Adrenal gland (tissue), 12 donors: Measurements from ENCODE around the gene KHDRBS2. TPM values are rescaled to one million over a fixed set of nuclear protein-coding genes. Genes with fewer than 3 reads are reported as not detected.

Experiments used
- DNase-seq, 7 donors: peaks; one replicate each; pipeline ENCODE4 v3.0.0-alpha.2; 2019 to 2020
- H3K27ac ChIP-seq, 5 donors: fragments of 200-600 bp; sonication (generic) in 4 of 5; 1 replicate in 3 of 5; 2 replicates in 2 of 5; pipeline versions ENCODE4 v1.5.1 to v1.8.0; 2016 to 2020; ENCODE audit warnings: mild to moderate bottlenecking in 1 of 5
- H3K27me3 ChIP-seq: fragments of 200-600 bp; 2 replicates; pipeline ENCODE4 v1.8.0; 2021
- H3K36me3 ChIP-seq, 2 donors: fragments of 200-600 bp; replicated peaks in 1 of 2; 1 replicate in 1 of 2; 2 replicates in 1 of 2; pipeline versions ENCODE4 v1.5.1 to v1.8.0; 2018 to 2022
- H3K4me1 ChIP-seq, 2 donors: fragments of 200-600 bp; replicated peaks in 1 of 2; 1 replicate in 1 of 2; 2 replicates in 1 of 2; pipeline versions ENCODE4 v1.5.1 to v1.8.0; 2018 to 2021
- H3K4me3 ChIP-seq, 4 donors: fragments of 200-600 bp; sonication (generic) in 3 of 4; one replicate each; pipeline ENCODE4 v1.5.1; 2016 to 2018
- H3K9me3 ChIP-seq, 3 donors: fragments of 200-600 bp; sonication (generic) in 1 of 3; replicated peaks in 1 of 3; 1 replicate in 2 of 3; 2 replicates in 1 of 3; pipeline versions ENCODE4 v1.5.1 to v1.8.0; 2016 to 2021
- POLR2A ChIP-seq, 2 donors: fragments of 450-650 bp; IDR thresholded peaks; one replicate each; pipeline ENCODE4 v1.6.1; 2017; ENCODE audit warnings: antibody characterized with exemption in 2 of 2, mild to moderate bottlenecking in 2 of 2, moderate library complexity in 1 of 2
- WGBS, 4 donors: extraction: QIAGEN DNeasy Blood & Tissue Kit in 2 of 4; methylation state at CpG; one replicate each; pipeline versions ENCODE4 v1.1.5 to v1.1.7; 2013 to 2017; 5-methylcytosine and 5-hydroxymethylcytosine counted together
- intact Hi-C, 2 donors: fragments of 100-400 bp; cut with DNase I; formaldehyde crosslinking; loops; one replicate each; pipeline versions ENCODE4 v1.14.1 to v1.15.0; 2022 to 2023
- polyA plus RNA-seq, 3 donors: library from polyadenylated mRNA; stranded (reverse); fragments of 200-250 nt in 2 of 3; fragments of 350-450 nt in 1 of 3; fragmentation: Illumina TruSeq in 1 of 3; extraction: RNeasy Lipid Tissue Mini Kit (QIAGEN cat#74804) in 1 of 3; gene quantifications; one replicate each; pipeline ENCODE4 v1.2.3, GENCODE V29; 2013 to 2014
- total RNA-seq, 9 donors: library from RNA; depleted of rRNA in 4 of 9; stranded (reverse); fragments of >200 nt in 4 of 9; fragments of 120-200 nt in 1 of 9; fragmentation: NEBNext Ultra II Directional in 1 of 9; extraction: Animal tissue kit (Norgen Biotek cat#: 25700) in 1 of 9; gene quantifications; one replicate each; pipeline versions ENCODE4 v1.1.0 to v1.2.4, GENCODE V29; 2013 to 2023
- TF ChIP-seq, protein P1 (sequence below), 6 experiments: fragments of 450-650 bp in 4 of 6; fragments of 200-600 bp in 2 of 6; sonication (generic) in 1 of 6; IDR thresholded peaks; 1 replicate in 5 of 6; 2 replicates in 1 of 6; pipeline versions ENCODE4 v1.5.1 to v1.8.0; 2016 to 2021; ENCODE audit warnings: antibody characterized with exemption in 6 of 6, mild to moderate bottlenecking in 2 of 6, moderate library complexity in 1 of 6
- donor health status: healthy with polysubstance abuse.
- donor health status: Bipolar disorder and iron deficiency.
- donor health status: DM: yes; HTN: yes; CAD: no.
- donor health status: DM: no; HTN: no; CAD: no.
- donor health status: DM: no; HTN: no; CAD: no.
- donor health status: DM: yes; HTN: yes; CAD: no.

Gene KHDRBS2
- total and polyA plus RNA-seq, 12 donors: 0.42 to 4.7 (median 1.9) TPM

DNA sequence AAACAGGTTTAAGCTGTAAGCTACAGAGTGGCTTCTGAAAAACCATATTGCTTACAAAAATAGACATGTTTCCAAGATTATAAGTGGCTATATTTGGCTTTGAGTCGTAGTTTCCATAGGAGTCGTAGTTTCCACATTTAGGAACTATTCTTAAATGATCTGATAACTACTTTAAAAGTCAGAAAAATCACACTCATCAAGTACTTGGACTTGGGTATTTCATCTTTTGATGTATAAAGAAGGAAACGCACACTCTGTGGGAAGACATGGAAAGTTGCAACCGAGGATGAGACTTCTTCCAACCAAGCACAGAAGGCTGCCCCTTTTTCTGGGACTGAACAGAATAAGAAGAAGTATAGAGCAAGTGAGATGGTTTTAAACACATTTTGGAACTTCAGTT is 118.3 kb downstream of the KHDRBS2 start:
- H3K27ac ChIP-seq: no peak overlapping the region
- TF ChIP-seq, protein P1, sequence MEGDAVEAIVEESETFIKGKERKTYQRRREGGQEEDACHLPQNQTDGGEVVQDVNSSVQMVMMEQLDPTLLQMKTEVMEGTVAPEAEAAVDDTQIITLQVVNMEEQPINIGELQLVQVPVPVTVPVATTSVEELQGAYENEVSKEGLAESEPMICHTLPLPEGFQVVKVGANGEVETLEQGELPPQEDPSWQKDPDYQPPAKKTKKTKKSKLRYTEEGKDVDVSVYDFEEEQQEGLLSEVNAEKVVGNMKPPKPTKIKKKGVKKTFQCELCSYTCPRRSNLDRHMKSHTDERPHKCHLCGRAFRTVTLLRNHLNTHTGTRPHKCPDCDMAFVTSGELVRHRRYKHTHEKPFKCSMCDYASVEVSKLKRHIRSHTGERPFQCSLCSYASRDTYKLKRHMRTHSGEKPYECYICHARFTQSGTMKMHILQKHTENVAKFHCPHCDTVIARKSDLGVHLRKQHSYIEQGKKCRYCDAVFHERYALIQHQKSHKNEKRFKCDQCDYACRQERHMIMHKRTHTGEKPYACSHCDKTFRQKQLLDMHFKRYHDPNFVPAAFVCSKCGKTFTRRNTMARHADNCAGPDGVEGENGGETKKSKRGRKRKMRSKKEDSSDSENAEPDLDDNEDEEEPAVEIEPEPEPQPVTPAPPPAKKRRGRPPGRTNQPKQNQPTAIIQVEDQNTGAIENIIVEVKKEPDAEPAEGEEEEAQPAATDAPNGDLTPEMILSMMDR (IDR thresholded peaks at IDR 0.05): no peak
- TF ChIP-seq POLR2A (IDR thresholded peaks at IDR 0.05): no peak
- no peak for DNase-seq
- WGBS, 4 donors: 80 to 90% (median 84%) methylated on average over 4 of the region's 4 CpGs
- H3K4me3 ChIP-seq: no peak overlapping the region
- no peaks in the 10 kb centered on the region for H3K27me3 ChIP-seq
- H3K36me3 ChIP-seq: no peaks in the 10 kb centered on the region
- H3K4me1 ChIP-seq: no peaks in the 10 kb centered on the region
- intact Hi-C loops: no loop called here
- no peaks in the 10 kb centered on the region for H3K9me3 ChIP-seq

DNA sequence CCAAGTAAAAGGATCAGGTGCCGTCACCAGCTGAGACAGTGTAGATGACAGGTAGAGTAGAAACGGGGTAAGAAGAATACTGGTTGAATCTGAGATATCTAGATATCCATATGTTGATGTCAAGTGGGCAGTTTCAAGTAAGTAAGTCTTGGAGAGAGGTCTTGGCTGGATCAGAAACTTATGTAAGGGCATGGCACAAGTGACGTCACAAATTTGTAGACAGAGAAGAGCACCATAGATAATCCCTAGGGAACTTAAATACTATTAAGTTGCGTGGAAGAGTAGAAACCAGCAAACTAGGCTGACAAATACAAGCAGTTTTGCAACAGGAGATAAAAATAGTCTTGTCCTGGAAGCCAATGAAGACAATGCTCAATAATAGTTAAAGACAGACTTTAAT is 123.2 kb downstream of the KHDRBS2 start:
- no peaks in the 10 kb centered on the region for H3K36me3 ChIP-seq
- no peak overlapping the region for H3K27ac ChIP-seq
- H3K4me1 ChIP-seq: no peaks in the 10 kb centered on the region
- no peaks in the 10 kb centered on the region for H3K27me3 ChIP-seq
- TF ChIP-seq, protein P1 (IDR thresholded peaks at IDR 0.05): no peak
- no peak for TF ChIP-seq POLR2A (IDR thresholded peaks at IDR 0.05)
- no peak for DNase-seq
- H3K9me3 ChIP-seq: no peaks in the 10 kb centered on the region
- 82 to 91% (median 85%) methylated on average over 4 of the region's 4 CpGs for whole genome bisulfite sequencing, 4 donors
- intact Hi-C loops: no loop called here
- no peak overlapping the region for H3K4me3 ChIP-seq

DNA sequence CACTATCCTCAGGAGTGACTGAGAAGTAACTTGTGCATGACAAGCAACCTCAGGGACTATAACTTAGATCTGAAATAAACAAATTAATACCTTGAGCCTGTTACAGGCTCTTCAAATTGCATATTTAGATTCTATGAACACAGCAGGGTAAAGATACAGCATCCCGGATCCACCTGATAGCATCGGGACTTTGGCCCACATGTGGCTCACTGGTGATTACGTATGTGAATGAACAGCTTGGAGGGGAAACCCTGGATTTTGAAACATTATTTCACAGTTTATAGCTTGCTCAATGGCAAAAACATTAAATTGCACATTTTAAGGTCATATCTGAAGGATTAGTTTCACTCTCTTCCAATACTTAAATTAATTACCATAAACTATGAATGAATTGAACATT is 133.2 kb downstream of the KHDRBS2 start:
- no peak for TF ChIP-seq POLR2A (IDR thresholded peaks at IDR 0.05)
- TF ChIP-seq, protein P1 (IDR thresholded peaks at IDR 0.05): no peak
- Histone ChIP-seq H3K9me3 (no peaks in the 10 kb centered on the region), H3K4me3 (no peak overlapping the region), H3K27ac (no peak overlapping the region), H3K4me1 (no peaks in the 10 kb centered on the region), H3K27me3 (no peaks in the 10 kb centered on the region), H3K36me3 (no peaks in the 10 kb centered on the region)
- DNase-seq: no peak
- intact Hi-C loops: loop anchor here in 1 of 2 donors (10.0 kb wide), 1 partner anchor 348 kb away; no protein-coding TSS in a partner anchor
- 85 to 92% (median 90%) methylated on average over 3 of the region's 3 CpGs for WGBS, 4 donors

DNA sequence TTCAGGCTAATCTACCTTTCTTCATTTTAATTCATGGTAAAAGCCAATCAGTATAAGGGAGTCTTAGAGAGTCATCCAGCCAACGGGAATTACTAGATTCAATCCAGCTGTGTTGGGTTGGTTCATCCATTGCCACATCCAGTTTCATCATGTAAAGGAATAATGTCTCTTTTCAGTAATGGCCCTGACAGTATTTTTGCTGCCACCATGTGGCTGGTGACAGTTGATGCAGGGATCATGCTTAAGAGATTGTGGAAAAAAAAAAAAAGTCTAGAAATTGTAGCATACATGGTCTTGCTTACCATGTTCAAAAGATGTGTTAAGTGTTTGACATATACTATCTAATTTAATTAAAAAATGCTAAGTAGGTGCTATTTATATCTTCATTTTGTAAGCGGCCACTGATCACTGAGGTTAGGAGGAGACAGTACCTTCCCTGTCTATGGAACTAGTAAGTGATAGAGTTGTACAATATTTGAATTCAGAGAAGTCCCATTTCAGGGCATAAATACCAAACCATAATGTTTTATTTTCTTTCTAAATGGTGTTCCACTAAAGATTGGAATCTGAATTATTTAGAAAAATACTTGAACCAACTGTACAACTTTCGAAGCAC is 135.9 kb downstream of the KHDRBS2 start:
- intact Hi-C loops: loop anchor here in 1 of 2 donors (10.0 kb wide), 1 partner anchor 345 kb away; no protein-coding TSS in a partner anchor
- 57 to 64% (median 64%) methylated on average over 3 of the region's 3 CpGs for WGBS, 4 donors
- Histone ChIP-seq H3K27ac (no peak overlapping the region), H3K27me3 (no peaks in the 10 kb centered on the region), H3K36me3 (no peaks in the 10 kb centered on the region), H3K9me3 (no peaks in the 10 kb centered on the region), H3K4me1 (peaks cover 0 to 13% of the 10 kb centered on the region in 2 donors), H3K4me3 (no peak overlapping the region)
- TF ChIP-seq, protein P1 (IDR thresholded peaks at IDR 0.05): peak; percentile 44 to 83 (median 68)
- no peak for TF ChIP-seq POLR2A (IDR thresholded peaks at IDR 0.05)
- DNase-seq: peak in 6 of 7 donors; percentile 33 to 65 (median 59)
